Measurements from ENCODE around the gene CLOCK.
"Not testable (repeated sequence)": the region's sequence is repeated elsewhere in the genome, so short reads cannot be mapped to it uniquely, and the experiment has no call there.

Gene CLOCK, protein sequence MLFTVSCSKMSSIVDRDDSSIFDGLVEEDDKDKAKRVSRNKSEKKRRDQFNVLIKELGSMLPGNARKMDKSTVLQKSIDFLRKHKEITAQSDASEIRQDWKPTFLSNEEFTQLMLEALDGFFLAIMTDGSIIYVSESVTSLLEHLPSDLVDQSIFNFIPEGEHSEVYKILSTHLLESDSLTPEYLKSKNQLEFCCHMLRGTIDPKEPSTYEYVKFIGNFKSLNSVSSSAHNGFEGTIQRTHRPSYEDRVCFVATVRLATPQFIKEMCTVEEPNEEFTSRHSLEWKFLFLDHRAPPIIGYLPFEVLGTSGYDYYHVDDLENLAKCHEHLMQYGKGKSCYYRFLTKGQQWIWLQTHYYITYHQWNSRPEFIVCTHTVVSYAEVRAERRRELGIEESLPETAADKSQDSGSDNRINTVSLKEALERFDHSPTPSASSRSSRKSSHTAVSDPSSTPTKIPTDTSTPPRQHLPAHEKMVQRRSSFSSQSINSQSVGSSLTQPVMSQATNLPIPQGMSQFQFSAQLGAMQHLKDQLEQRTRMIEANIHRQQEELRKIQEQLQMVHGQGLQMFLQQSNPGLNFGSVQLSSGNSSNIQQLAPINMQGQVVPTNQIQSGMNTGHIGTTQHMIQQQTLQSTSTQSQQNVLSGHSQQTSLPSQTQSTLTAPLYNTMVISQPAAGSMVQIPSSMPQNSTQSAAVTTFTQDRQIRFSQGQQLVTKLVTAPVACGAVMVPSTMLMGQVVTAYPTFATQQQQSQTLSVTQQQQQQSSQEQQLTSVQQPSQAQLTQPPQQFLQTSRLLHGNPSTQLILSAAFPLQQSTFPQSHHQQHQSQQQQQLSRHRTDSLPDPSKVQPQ

DNA sequence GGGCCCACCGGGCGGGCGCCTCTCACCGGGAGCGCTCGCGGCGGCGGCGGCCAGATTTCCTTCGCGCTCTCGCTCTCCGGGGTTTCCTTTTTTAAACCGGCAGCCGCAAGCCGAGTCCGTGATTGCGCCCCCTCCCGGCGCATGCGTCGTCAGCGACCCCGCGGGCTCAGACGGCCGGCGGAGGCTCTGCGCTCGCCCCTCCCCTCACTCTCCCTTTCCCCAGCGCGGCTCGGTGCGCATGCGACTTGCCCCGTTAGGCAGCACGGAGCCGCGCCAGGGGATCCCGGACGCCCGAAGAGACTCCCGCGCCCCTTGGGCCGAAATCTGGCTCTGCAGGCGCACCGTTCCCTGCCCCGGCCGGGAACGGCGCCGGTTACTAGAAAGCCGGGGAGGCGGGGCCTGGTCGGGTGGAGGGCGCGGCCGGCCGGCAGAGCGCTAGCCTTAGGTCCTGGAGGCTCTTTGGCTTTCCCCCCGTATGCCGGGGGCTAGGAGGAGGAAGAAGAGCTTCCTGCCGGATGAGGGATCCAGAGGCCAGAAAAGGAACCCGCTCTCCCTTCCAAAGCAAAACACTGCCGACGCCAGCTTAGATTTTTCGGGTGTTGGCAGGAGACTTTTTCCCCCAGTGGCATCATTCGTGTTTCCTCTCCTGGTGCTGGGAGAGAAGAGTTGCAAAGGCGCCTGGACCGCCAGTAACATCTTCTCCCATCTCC lies at the start of gene CLOCK:
TSS of gene CLOCK (minus strand) at position 154 of the 710 bp plus-strand sequence. CDS start 64,124 bp downstream, outside the sequence.
- peak within 1 kb of the TSS; percentile 79 for H3K4me3 ChIP-seq (ENCODE audit: low read depth, low read length)

GRCh38 chr4:55592014-55592413 lies 45.3 kb upstream of the CLOCK start, which contains the start of gene PDCL2:
PDCL2 (minus strand) TSS chr4:55592245; CDS start chr4:55592109, 136 bp downstream.
- H3K4me3 ChIP-seq (ENCODE audit: low read depth, low read length) = no peak within 1 kb of the TSS

- H3K4me3 ChIP-seq (ENCODE audit: low read depth, low read length) = no peak overlapping the region
Observed at GRCh38 chr4:55588160-55588559, 41.5 kb upstream of the CLOCK start.

DNA sequence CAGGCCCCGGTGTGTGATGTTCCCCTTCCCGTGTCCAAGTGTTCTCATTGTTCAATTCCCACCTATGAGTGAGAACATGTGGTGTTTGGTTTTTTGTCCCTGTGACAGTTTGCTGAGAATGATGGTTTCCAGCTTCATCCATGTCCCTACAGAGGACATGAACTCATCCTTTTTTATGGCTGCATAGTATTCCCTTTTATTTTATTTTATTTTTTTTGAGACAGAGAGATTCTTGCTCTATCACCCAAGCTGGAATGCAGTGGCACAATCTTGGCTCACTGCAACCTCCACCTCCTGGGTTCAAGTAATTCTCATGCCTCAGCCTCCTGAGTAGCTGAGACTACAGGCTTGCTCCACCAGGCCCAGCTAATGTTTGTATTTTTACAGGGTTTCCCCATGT lies 36.1 kb upstream of the CLOCK start:
- not testable (repeated sequence) for H3K4me3 ChIP-seq (ENCODE audit: low read depth, low read length)

- H3K4me3 ChIP-seq (ENCODE audit: low read depth, low read length) = no peak overlapping the region
Observed at GRCh38 chr4:55578341-55579010, 31.8 kb upstream of the CLOCK start.

- H3K4me3 ChIP-seq (ENCODE audit: low read depth, low read length) = no peak overlapping the region
Observed at GRCh38 chr4:55575513-55575912, 28.8 kb upstream of the CLOCK start.

- no peak overlapping the region for H3K4me3 ChIP-seq (ENCODE audit: low read depth, low read length)
Observed at GRCh38 chr4:55574252-55574651, 27.5 kb upstream of the CLOCK start.

DNA sequence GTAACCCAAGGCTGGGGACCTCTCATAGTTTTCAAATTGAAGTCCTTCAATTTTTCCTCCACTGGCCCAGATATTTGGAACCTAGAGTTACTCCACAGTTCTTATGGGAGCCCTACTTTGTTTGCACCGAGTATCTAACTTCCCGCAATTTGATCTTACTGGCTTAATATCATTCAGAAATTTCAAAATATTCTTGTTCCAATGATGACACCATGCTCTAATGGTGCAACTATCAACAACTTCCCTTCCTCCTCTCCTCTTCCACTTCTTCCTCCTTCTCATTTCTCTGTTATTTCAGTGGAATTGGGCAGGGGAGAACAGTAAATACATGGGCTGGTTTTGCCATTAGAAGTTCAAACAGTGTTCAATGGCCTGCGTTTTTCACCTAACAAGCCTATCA lies 25.1 kb upstream of the CLOCK start:
- no peak overlapping the region for H3K4me3 ChIP-seq (ENCODE audit: low read depth, low read length)

DNA sequence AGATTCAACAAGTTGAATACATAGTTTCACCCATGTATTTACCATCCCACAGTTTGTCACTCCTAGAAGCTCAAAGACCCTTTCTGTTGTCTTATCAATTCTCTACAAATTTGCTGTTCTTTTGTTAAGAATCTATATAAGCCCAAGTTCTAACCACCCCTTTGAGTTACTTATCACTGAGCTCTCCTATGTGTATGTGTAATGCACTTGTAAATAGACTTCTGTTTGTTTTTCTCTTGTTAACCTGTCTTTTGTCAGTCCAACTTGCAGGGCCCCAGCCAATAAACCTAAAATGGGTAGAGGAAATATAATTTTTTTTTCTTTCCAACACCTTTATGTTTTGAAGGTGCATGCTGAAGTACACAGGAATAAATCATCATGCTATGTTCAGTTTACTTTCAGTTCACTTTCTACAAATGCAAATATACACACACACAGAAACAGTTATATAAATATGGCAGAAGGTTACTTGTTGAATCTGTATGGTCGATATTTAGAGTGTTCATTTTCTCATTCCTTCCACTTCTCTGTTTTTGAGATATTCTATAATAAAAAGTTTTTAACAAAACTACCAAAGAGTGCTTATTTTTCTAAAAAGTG lies 22.3 kb upstream of the CLOCK start:
- no peak overlapping the region for H3K4me3 ChIP-seq (ENCODE audit: low read depth, low read length)

- no peak overlapping the region for H3K4me3 ChIP-seq (ENCODE audit: low read depth, low read length)
Observed at GRCh38 chr4:55561889-55562288, 15.2 kb upstream of the CLOCK start.

DNA sequence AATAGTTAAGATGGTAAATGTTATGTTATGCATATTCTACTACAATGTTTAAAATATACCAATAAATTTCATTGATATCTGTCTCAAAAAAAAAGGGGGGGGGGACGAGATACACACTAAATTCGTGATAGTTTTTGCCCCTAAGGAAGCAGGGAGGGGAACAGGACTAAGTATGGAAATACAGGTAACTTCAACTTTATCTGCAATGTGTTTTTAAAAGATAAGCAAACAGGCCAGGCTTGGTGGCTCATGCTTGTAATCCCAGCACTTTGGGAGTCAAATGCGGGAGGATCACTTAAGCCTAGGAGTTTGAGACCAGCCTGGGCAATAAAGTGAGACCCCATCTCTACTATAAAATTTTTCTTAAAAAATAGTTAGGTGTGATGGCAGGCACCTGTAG lies 13.4 kb upstream of the CLOCK start:
- no peak overlapping the region for H3K4me3 ChIP-seq (ENCODE audit: low read depth, low read length)

DNA sequence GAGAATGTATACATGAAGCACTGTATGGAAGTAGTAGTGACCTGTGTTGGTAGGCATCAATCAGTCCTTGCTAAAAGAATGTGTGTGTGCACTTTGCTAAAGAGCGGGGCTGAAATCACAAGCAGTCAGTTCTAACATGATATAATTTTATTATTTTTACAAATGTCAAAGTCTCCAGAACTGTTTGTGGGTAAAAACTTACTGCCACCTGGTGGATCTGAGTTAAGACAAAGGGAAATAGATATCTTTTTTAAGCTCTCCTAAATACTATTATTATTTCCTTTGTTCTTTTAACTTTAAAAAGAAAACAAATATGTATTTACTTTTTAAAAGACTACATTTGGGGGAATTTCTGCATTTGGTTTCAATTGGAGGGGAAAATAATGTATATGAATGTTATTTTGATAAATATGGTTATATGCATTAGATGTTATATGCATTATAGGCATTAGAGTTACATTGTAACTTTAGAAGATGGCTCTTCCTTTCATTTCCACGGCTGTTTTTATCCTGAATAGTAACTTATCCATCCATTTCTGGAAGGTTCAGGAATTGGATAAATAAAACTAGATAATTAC lies 7.8 kb upstream of the CLOCK start:
- H3K4me3 ChIP-seq (ENCODE audit: low read depth, low read length) = no peak overlapping the region

DNA sequence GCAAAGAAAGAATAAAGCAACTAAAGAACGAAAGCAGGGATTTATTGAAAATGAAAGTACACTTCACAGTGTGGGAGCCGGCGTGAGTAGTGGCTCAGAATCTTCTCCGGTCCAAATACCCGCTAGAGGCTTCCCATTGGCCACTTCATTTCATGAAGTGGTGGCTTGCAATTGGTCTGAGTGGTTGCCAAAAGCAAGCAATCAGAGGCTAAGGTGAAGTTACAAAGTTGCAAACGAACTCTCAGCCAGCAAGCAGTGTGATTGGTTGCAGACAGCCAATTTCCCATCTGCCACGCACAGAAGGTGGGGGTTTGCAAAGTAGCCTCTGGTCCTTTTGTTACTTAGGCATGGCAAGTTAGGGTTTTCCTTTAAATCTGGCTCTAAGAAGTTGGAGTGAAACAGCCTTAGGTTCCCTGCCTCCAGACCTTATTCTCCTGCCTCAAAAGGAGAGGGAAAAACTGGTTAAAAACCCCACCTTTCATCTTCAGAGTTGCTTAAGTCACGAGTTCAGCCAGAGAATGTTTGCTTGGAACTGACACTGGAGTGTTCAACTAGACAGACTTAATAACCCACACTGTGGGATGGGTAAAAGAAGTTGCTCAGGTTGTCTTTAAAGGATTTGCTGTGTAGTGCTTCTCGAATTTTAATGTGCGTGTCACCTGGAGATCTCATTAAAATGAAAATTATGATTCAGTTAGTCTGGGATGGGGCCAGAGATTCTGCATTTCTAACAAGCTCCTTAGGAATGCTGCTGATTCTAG lies 6.9 kb upstream of the CLOCK start:
- no peak overlapping the region for H3K4me3 ChIP-seq (ENCODE audit: low read depth, low read length)

DNA sequence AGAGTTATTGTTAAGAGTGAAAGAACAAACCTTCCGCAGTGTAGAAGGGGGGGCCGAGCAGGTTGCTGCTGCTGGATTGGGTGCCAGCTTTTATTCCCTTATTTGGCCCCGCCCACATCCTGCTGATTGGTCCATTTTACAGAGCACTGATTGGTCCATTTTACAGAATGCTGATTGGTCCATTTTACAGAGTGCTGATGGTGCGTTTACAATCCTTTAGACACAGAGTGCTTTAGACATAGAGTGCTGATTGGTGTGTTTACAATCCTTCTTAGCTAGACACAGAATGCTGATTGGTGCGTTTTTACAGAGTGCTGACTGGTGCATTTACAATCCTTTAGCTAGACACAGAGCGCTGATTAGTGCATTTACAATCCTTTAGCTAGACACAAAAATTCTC lies 5.3 kb upstream of the CLOCK start:
- H3K4me3 ChIP-seq (ENCODE audit: low read depth, low read length) = not testable (repeated sequence)

GRCh38 chr4:55549888-55550287 lies 3.2 kb upstream of the CLOCK start:
- H3K4me3 ChIP-seq (ENCODE audit: low read depth, low read length) = no peak overlapping the region

GRCh38 chr4:55547918-55548317 lies 1.2 kb upstream of the CLOCK start:
- H3K4me3 ChIP-seq (ENCODE audit: low read depth, low read length) = peak overlapping the region; percentile 41

GRCh38 chr4:55547466-55547770 lies 709 bp upstream of the CLOCK start:
- H3K4me3 ChIP-seq (ENCODE audit: low read depth, low read length) = peak overlapping the region; percentile 41

GRCh38 chr4:55546506-55546755 lies 278 bp downstream of the CLOCK start:
- peak overlapping the region; percentile 79 for H3K4me3 ChIP-seq (ENCODE audit: low read depth, low read length)

- H3K4me3 ChIP-seq (ENCODE audit: low read depth, low read length) = peak overlapping the region; percentile 79
Observed at GRCh38 chr4:55545641-55546505, 836 bp downstream of the CLOCK start.
